HG03520 (cell line): ENCODE results near the gene EPS8.

Experiments
- ATAC-seq: cut with Tn5 transposase; IDR thresholded peaks from one replicate; pipeline ENCODE4 v1.9.1; 2021; ENCODE audit warnings: mild to moderate bottlenecking, moderate library complexity; ENCODE audit not compliant: unreplicated experiment

The EPS8 gene

GRCh38 chr12:15789220-15790171, at the start of gene EPS8:
EPS8 (minus strand) TSS chr12:15789388; CDS start chr12:15682951, 106,437 bp downstream.
- ATAC-seq = peak; percentile 88

GRCh38 chr12:15837141-15837790, 48.1 kb upstream of the EPS8 start:
- ATAC-seq = no peak

GRCh38 chr12:15834575-15834974, 45.4 kb upstream of the EPS8 start:
- ATAC-seq = no peak

DNA sequence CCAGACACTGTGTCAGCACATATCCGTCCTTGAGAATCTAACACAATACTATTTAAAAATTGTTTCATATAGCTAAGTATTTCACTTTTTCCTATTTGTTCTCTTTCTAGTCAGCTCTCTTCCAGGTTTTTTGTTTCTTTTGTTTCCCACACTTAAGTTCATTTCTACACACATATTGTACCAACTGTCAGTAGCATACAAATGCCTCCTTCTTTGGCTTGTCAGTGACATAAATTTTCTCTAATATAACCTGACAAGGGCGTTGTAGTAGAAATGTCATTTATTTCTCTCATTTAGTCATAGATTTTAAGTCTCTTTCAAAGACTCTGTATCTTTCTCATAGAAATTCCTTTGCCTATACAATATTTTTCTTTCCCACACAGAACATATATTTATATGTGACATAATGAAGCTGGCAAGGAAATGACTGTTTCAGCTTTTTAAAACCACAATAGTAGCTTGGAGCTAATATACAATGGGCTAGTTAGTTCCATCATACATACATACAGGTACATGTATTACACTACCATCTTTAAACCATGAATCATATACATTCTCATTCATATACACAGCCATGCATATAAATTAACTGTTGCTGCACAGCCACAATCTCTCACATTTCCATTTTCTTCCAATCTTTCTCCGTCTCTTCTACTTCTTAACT, 42.3 kb upstream of the EPS8 start:
- no peak for ATAC-seq

DNA sequence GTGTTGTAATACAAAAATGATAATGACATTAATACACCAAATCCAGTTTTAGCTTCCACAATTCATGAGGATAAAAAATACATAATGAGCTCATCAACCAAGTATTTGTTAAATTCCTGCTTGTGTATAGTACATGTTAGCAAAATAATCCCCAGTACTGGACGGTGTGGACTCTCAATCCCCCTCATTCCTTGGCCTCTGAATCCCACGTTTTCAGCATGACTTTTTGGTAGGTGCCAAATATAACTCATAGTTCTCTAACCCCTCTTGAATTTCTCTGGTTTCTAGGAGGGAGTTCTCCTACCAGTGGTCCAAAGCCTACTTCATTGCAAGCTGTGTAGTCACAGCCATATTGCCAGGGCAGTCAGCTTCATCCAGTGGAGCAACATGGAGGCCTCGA, 41.4 kb upstream of the EPS8 start:
- ATAC-seq = no peak

DNA sequence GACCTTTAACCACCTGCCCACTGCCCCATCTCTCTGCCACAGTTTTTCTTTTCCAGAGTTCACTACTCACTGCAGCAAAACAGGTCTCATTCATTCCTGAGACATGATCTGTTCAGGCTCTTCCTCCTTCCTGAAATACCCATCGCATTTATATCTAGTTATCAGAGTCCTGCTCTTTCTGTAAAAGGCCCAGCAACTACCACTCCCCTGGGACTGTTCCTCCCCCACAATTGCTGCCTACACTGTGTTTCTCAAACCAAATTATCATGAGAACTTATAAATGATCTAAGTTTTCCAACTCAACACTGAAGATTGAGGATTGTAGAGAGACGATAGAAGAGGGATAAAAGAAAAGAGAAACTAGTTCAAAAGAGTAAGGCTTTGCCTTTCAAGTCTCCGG, 40.8 kb upstream of the EPS8 start:
- no peak for ATAC-seq

- ATAC-seq = no peak
Observed at GRCh38 chr12:15829255-15829654, 40.1 kb upstream of the EPS8 start.

GRCh38 chr12:15827136-15827535, 37.9 kb upstream of the EPS8 start:
- no peak for ATAC-seq

DNA sequence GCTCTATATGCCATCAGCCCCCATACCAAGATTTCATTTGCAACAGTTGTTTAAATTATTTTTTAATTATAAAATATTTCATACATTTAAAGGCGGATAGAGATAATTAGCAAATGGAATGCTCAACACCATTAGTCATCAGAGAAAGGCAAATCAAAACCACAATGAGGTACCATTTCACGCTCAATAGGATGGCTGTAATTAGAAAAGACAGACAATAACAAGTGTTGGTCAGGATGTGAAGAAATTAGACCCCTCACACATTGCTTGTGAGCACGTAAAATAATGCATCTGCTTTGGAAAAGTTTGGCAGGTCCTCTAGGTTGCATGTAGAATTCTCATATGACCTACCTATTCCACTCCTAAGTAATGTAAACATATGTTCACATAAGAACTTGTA, 35.3 kb upstream of the EPS8 start:
- ATAC-seq = no peak

GRCh38 chr12:15823360-15824128, 34.4 kb upstream of the EPS8 start:
- ATAC-seq = no peak

DNA sequence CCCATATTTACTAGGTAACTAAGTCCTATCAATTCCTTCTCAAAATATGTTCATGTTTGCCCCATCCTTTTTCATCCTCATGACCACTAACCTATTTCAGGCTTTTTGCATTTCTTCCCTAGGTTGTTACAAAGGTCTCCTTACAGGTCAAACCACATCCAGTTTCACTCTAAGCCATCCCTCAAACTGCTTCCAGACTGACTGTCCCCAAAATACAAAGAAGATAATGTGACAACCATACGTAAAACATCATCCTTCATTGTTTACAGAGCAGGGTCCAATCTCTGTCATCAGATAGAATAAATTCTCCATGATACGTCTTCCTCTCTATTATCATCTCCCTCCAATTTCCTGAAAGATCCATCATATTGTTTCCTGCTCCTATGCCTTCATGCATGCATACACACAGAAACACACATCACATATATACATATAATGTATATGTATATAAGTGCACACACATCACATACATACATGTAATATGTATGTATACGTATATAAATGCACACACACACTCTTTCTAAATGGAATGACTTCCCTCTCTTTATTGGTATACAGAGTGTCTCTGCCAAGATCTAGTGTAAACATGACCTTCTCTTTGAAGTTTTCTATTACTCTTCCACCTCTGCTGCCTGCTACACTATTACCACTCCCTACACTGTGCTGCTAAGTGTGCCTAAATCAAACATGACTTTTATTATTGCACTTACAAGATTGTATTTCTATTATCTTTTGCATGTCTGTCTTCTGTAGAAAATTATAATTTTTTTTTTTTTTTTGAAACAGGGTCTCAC, 30.7 kb upstream of the EPS8 start:
- no peak for ATAC-seq

DNA sequence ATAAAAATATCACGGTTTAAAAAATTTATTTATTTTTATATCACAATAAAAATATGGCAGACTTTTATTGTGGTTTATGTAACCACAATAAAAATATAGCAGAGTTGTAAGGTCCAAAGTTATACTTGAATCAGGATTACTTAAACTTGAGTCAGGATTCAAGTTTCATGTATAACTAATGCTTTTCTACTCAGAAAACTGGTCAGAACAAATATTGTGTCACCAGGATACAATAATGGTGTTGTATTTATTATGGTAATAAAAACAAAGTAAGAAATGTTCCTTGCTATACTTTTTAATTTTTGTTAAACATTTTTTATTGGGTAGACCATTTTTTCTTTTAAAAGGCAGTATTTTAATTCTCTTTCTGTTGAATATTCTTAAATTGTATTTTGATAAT, 29.2 kb upstream of the EPS8 start:
- ATAC-seq = no peak

GRCh38 chr12:15815730-15816129, 26.5 kb upstream of the EPS8 start:
- ATAC-seq = no peak

DNA sequence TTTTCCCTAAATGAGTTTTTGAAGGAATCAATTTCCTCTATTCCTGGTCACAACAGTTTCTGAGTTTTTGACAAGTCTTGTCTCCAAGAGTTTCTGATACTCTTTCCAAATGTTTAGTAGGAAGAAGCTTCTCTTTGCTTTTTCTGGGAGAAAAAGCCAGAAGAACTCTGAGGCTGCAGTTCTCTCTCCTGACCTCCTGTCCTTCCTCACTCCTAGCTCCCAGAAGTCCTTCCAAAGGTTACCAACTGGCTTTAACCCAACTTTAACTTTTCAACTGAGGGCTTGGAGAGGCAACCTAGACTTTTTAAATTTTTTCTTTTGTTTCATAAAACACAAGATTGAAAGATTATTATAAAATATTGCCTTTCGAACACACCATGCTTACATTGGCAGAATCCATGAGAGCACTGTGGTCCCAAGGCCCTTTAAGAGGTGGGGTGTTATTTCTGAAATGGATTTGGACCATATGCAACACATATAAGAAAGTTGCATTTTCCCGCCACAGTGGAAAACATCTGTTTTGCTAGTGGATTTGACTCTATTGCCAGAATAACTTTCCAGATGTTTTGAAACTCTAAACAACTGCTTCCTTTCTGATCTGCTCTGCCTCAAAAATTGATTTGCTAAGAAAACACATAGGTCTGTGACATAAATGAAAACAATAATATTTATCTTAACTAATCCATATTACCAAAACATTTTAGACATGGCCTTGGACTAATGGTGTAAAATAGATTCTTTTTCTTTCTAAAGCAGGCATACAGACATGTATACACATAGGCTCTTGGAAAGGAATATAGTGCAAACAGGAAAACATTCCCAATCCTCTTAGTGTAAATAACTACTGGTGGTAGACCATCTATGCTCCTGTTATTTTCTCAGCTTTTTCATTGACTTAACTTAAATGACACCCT, 22.3 kb upstream of the EPS8 start:
- ATAC-seq = no peak

GRCh38 chr12:15808652-15809051, 19.5 kb upstream of the EPS8 start:
- no peak for ATAC-seq

DNA sequence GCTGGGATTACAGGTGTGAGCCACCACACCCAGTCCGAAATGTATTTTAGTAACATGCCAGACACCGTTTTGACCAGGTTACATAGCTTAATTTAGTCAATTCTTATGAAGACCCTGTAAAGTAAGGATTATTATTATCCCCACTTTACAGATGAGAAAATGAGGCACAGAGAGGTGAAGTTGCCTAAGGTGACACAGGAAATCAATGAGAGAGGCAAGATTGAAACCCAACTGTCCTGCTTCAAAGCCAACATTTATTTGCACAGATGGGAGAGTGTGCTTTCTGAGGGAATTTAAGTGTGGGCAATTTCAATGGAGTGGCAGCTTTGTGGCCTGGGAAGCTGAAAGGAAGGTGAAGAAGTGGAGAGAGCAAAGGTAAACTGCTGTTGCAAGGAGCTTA, 19.1 kb upstream of the EPS8 start:
- no peak for ATAC-seq

GRCh38 chr12:15806826-15807225, 17.6 kb upstream of the EPS8 start:
- no peak for ATAC-seq

- ATAC-seq = no peak
Observed at GRCh38 chr12:15801770-15802744, 12.9 kb upstream of the EPS8 start.
